ENCODE measurements around the gene SLC9A8. TPM values are rescaled to one million over a fixed set of nuclear protein-coding genes. Genes with fewer than 3 reads are reported as not detected.

Gene SLC9A8
- total and polyA plus RNA-seq, 2 donors (not counting 3 experiments of a cell fraction or from before 2014, with no cell fraction given) = 5.1 to 14.4 TPM

DNA sequence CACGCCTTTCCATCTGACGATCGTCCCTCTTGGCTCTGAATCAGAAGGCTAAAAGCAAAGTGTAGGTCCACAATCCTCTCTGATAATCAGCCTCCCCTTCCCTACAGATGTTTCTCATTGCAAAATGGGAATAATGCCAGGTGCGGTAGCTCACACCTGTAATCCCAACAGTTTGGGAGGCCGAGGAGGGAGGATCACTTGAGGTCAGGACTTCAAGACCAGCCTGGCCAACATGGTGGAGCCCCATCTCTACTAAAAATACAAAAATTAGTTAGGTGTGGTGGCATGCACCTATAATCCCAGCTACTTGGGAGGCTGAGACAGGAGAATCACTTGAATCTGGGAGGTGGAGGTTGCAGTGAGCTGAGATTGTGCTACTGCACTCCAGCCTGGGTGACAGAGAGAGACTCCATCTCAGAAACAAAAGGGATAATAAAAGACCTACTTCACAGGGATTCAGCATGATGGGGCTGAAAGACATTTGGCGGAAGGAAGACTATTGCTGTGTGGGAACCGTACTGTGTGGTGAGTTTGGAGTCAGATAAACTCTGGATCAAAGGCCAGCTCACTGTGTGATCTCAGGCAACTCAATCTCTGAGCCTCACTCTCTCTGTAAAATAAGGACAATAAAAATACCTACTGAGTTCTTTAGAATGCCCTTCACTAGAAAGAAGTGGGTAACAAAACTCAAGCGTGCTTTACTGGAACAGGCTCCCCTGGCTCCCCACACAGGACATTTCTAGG is 15.9 kb upstream of the SLC9A8 start:
- dilution Hi-C loops (cut with MboI; ENCODE audit: extremely low pct_ligation_motif_present, low sequenced_read_pairs) (no loop called here), intact Hi-C loops (cut with micrococcal nuclease) (no loop called here)
- H3K4me2 ChIP-seq (ENCODE audit: insufficient read depth, low read length) = no peak overlapping the region
- H3K27ac ChIP-seq (ENCODE audit: insufficient read depth, low read depth, low read length) = no peak overlapping the region
- POLR2A ChIA-PET = interaction anchor here (0.7 kb wide), 1 partner anchor 14 kb away, joined by 3 read pairs; no protein-coding TSS in a partner anchor
- H3K9ac ChIP-seq (replicated peaks; ENCODE audit: extremely low read depth, insufficient read depth, low read length) = no peak overlapping the region
- H3K27me3 ChIP-seq (ENCODE audit: control insufficient read depth in 2 of 2, insufficient read depth in 2 of 2, low read length in 2 of 2) = no peaks in the 10 kb centered on the region
- no peaks in the 10 kb centered on the region for H4K20me1 ChIP-seq (replicated peaks; ENCODE audit: control insufficient read depth, extremely low read depth, insufficient read depth, low read length)
- H3K9me3 ChIP-seq (replicated peaks; ENCODE audit: control insufficient read depth, insufficient read depth, low read length) = no peaks in the 10 kb centered on the region
- DNase-seq (ENCODE audit: low read depth, low spot score) (no peak), FAIRE-seq (no peak)
- TF ChIP-seq, protein P1, sequence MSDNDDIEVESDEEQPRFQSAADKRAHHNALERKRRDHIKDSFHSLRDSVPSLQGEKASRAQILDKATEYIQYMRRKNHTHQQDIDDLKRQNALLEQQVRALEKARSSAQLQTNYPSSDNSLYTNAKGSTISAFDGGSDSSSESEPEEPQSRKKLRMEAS (IDR thresholded peaks at IDR 0.05; ENCODE audit: insufficient read depth, insufficient read length) = no peak
- TF ChIP-seq POLR2A (IDR thresholded peaks at IDR 0.05; ENCODE audit: low read depth, low read length) = no peak
- no peak for TF ChIP-seq EZH2 (IDR thresholded peaks at IDR 0.05; ENCODE audit: borderline replicate concordance, low read depth, low read length, severe bottlenecking)
- no peak for TF ChIP-seq POLR2AphosphoS5 (IDR thresholded peaks at IDR 0.05; ENCODE audit: insufficient read depth, low read depth, low read length)
- no peak for TF ChIP-seq JUN (IDR thresholded peaks at IDR 0.05; ENCODE audit: borderline replicate concordance, insufficient read depth, insufficient read length, low read depth)
- TF ChIP-seq, protein P2, sequence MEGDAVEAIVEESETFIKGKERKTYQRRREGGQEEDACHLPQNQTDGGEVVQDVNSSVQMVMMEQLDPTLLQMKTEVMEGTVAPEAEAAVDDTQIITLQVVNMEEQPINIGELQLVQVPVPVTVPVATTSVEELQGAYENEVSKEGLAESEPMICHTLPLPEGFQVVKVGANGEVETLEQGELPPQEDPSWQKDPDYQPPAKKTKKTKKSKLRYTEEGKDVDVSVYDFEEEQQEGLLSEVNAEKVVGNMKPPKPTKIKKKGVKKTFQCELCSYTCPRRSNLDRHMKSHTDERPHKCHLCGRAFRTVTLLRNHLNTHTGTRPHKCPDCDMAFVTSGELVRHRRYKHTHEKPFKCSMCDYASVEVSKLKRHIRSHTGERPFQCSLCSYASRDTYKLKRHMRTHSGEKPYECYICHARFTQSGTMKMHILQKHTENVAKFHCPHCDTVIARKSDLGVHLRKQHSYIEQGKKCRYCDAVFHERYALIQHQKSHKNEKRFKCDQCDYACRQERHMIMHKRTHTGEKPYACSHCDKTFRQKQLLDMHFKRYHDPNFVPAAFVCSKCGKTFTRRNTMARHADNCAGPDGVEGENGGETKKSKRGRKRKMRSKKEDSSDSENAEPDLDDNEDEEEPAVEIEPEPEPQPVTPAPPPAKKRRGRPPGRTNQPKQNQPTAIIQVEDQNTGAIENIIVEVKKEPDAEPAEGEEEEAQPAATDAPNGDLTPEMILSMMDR (IDR thresholded peaks at IDR 0.05; ENCODE audit: extremely low read depth in 1 of 2, insufficient read depth in 1 of 2, low read depth in 1 of 2, low read length in 2 of 2) = no peak
- no peak for TF ChIP-seq GATA2 (IDR thresholded peaks at IDR 0.05; ENCODE audit: insufficient read depth, insufficient read length, low read depth, low read length)
- no peak for TF ChIP-seq MYC (IDR thresholded peaks at IDR 0.05; ENCODE audit: low read depth, low read length)
- no peak for TF ChIP-seq FOS (IDR thresholded peaks at IDR 0.05; ENCODE audit: borderline replicate concordance, insufficient read depth, low read length)
- H3K36me3 ChIP-seq (ENCODE audit: control insufficient read depth in 2 of 2, extremely low read depth in 1 of 2, insufficient read depth in 2 of 2, low read length in 2 of 2) = no peaks in the 10 kb centered on the region
- H3K79me2 ChIP-seq (ENCODE audit: control insufficient read depth, insufficient read depth, low read length) = no peaks in the 10 kb centered on the region
- no TSS peak for BruUV-seq (replicated peaks)
- no peak overlapping the region for H3K4me3 ChIP-seq (replicated peaks in 1 of 3; ENCODE audit: insufficient read depth in 1 of 3, low read depth in 1 of 3, low read length in 3 of 3)
- no peaks in the 10 kb centered on the region for H3K9me1 ChIP-seq (replicated peaks; ENCODE audit: control insufficient read depth, extremely low read depth, insufficient read depth, low read length)
- no peak overlapping the region for H2AFZ ChIP-seq (ENCODE audit: low read depth, low read length)
- no peaks in the 10 kb centered on the region for H3K4me1 ChIP-seq (ENCODE audit: control insufficient read depth, extremely low read depth, insufficient read depth, low read length)
- CTCF ChIA-PET = interaction anchor here (1.6 kb wide), 1 partner anchor 41 kb away, joined by 3 read pairs; no protein-coding TSS in a partner anchor

Data from endothelial cell of umbilical vein (primary cell).